ENCODE data around the gene EDC4. TPM values are rescaled to one million over a fixed set of nuclear protein-coding genes. Genes with fewer than 3 reads are reported as not detected.

Gene EDC4
- polyA plus RNA-seq, 1 donor = 59.7 TPM

DNA sequence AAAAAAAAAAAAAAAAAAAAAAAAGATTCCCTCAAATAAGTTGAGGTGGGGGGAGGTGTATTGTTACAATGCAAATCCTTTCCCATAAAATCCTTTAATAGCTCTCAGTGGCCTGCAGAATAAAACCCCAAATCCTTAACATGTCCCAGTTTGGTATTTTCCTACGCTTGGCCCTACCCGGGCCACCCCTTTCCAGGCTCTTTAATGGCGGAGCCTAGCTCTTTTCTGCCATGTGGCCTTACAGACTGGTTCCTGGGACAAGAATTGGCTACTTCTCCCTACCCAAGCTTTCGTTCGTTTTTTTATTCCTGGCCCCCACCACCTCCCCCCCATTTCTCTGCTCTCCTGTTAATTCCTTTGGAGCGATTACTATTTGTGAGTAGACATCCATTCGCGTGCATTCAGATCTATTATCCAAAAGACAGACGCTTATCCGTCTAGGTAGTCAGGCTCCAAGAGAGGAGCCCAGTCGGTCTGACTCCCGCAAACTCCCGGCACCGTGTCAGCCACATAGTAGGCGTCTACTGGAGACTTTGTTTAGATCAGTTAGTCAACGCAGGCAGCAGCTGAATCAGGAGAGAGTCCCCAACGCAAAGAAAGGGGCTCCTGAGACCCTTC is 31.5 kb upstream of the EDC4 start:
- Histone ChIP-seq H3K9me3 (ENCODE audit: control insufficient read depth, low read depth, low read length) (no peaks in the 10 kb centered on the region), H3K27me3 (ENCODE audit: control insufficient read depth, insufficient read depth, low read length) (no peaks in the 10 kb centered on the region), H3K36me3 (ENCODE audit: control insufficient read depth, insufficient read depth, low read length) (peaks cover 7% of the 10 kb centered on the region), H3K4me1 (ENCODE audit: control insufficient read depth, insufficient read depth, low read length) (peaks cover 30% of the 10 kb centered on the region), H3K4me3 (ENCODE audit: low read length) (peak overlapping the region; percentile 99), H3K27ac (ENCODE audit: low read length) (peak overlapping the region; percentile 100)
- no peak for DNase-seq
- WGBS (ENCODE audit: insufficient coverage, low lambda C conversion rate) = 82% methylated on average over 2 of the region's 17 CpGs

DNA sequence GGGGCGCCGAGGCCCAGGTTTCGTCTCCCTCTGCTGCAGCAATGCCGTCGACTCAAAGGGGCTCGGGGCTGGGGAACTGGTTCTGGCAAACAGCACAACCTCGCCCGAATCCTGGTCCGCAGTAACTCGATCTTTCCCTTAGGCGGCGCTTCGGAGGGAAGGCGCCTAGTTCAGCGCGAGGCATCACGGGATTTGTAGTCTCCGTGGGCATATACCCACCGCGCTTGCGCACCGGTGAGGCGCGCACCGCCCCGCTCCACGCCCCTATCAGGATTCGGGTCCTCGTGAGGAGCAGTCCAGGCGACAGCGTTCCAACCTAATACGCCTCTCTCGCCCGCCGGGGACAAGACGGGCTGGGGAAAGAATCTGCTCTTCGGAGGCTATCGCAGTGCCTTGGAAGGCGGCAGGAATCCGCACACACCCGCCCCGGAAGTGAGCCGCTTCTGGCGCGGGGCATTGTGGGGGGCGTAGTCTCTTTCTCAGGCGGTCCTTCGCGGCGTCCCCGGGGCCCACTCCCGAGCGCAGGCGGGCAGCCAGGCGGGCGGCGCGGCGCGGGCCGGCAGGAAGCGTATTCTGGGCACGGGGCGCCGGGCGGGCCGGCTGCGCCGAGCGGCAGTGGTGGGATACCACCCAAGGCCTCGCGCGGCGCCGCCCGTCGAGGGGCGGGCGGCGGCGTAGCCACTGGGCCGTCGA is 30.9 kb upstream of the EDC4 start, which contains the start of gene THAP11:
Gene THAP11 (plus strand): TSS at position 505 of the 693 bp plus-strand sequence. CDS start 235 bp downstream, outside the sequence.
- Histone ChIP-seq H3K36me3 (ENCODE audit: control insufficient read depth, insufficient read depth, low read length) (peaks cover 7% of the 10 kb centered on the region), H3K27ac (ENCODE audit: low read length) (peak within 1 kb of the TSS; percentile 100), H3K27me3 (ENCODE audit: control insufficient read depth, insufficient read depth, low read length) (no peaks in the 10 kb centered on the region), H3K9me3 (ENCODE audit: control insufficient read depth, low read depth, low read length) (no peaks in the 10 kb centered on the region), H3K4me3 (ENCODE audit: low read length) (peak within 1 kb of the TSS; percentile 99), H3K4me1 (ENCODE audit: control insufficient read depth, insufficient read depth, low read length) (peaks cover 30% of the 10 kb centered on the region)
- no CpG with 5 or more reads among the region's 83 CpGs for WGBS (ENCODE audit: insufficient coverage, low lambda C conversion rate)
- peak; percentile 94 to 95 for DNase-seq

GRCh38 chr16:67842509-67843342 is 30.1 kb upstream of the EDC4 start:
- DNase-seq = peak in 1 of 2 donors; percentile 72
- Histone ChIP-seq H3K9me3 (ENCODE audit: control insufficient read depth, low read depth, low read length) (no peaks in the 10 kb centered on the region), H3K27ac (ENCODE audit: low read length) (peak overlapping the region; percentile 30), H3K27me3 (ENCODE audit: control insufficient read depth, insufficient read depth, low read length) (no peaks in the 10 kb centered on the region), H3K4me3 (ENCODE audit: low read length) (peak overlapping the region; percentile 72), H3K4me1 (ENCODE audit: control insufficient read depth, insufficient read depth, low read length) (peaks cover 31% of the 10 kb centered on the region), H3K36me3 (ENCODE audit: control insufficient read depth, insufficient read depth, low read length) (peaks cover 7% of the 10 kb centered on the region)
- no CpG with 5 or more reads among the region's 67 CpGs for WGBS (ENCODE audit: insufficient coverage, low lambda C conversion rate)

GRCh38 chr16:67843343-67843765 is 29.5 kb upstream of the EDC4 start:
- Histone ChIP-seq H3K9me3 (ENCODE audit: control insufficient read depth, low read depth, low read length) (no peaks in the 10 kb centered on the region), H3K36me3 (ENCODE audit: control insufficient read depth, insufficient read depth, low read length) (peaks cover 7% of the 10 kb centered on the region), H3K27ac (ENCODE audit: low read length) (peak overlapping the region; percentile 30), H3K4me3 (ENCODE audit: low read length) (peak overlapping the region; percentile 72), H3K4me1 (ENCODE audit: control insufficient read depth, insufficient read depth, low read length) (peaks cover 37% of the 10 kb centered on the region), H3K27me3 (ENCODE audit: control insufficient read depth, insufficient read depth, low read length) (no peaks in the 10 kb centered on the region)
- DNase-seq = peak in 1 of 2 donors; percentile 36
- no CpG with 5 or more reads among the region's 11 CpGs for WGBS (ENCODE audit: insufficient coverage, low lambda C conversion rate)

DNA sequence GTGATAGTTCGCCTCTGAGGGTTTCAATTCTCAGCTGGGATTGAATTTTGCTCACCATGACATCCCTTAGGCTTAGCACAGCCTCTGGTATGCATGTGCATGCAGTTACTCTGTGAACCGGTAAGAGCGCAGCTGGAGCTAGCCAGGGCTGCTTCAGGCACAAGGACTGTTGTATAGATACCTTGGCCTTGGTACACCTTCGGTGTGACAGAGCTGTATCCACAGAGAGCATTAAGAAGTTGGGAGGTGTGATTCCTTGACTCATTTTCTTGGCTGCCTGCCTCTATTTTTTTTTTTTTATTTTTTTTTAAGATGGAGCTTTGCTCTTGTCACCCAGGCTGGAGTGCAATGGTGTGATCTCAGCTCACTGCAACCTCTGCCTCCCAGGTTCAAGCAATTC is 28.4 kb upstream of the EDC4 start:
- H3K4me1 ChIP-seq (ENCODE audit: control insufficient read depth, insufficient read depth, low read length) = peaks cover 38% of the 10 kb centered on the region
- WGBS (ENCODE audit: insufficient coverage, low lambda C conversion rate) = no CpG with 5 or more reads among the region's 4 CpGs
- DNase-seq = no peak
- H3K27ac ChIP-seq (ENCODE audit: low read length) = no peak overlapping the region
- H3K9me3 ChIP-seq (ENCODE audit: control insufficient read depth, low read depth, low read length) = no peaks in the 10 kb centered on the region
- peaks cover 11% of the 10 kb centered on the region for H3K36me3 ChIP-seq (ENCODE audit: control insufficient read depth, insufficient read depth, low read length)
- no peaks in the 10 kb centered on the region for H3K27me3 ChIP-seq (ENCODE audit: control insufficient read depth, insufficient read depth, low read length)
- peak overlapping the region; percentile 72 for H3K4me3 ChIP-seq (ENCODE audit: low read length)

GRCh38 chr16:67845291-67846062 is 27.4 kb upstream of the EDC4 start:
- H3K27me3 ChIP-seq (ENCODE audit: control insufficient read depth, insufficient read depth, low read length) = no peaks in the 10 kb centered on the region
- peak overlapping the region; percentile 98 for H3K4me3 ChIP-seq (ENCODE audit: low read length)
- no CpG with 5 or more reads among the region's 5 CpGs for WGBS (ENCODE audit: insufficient coverage, low lambda C conversion rate)
- no peak for DNase-seq
- peaks cover 38% of the 10 kb centered on the region for H3K4me1 ChIP-seq (ENCODE audit: control insufficient read depth, insufficient read depth, low read length)
- H3K9me3 ChIP-seq (ENCODE audit: control insufficient read depth, low read depth, low read length) = no peaks in the 10 kb centered on the region
- peak overlapping the region; percentile 100 for H3K27ac ChIP-seq (ENCODE audit: low read length)
- H3K36me3 ChIP-seq (ENCODE audit: control insufficient read depth, insufficient read depth, low read length) = peaks cover 16% of the 10 kb centered on the region

DNA sequence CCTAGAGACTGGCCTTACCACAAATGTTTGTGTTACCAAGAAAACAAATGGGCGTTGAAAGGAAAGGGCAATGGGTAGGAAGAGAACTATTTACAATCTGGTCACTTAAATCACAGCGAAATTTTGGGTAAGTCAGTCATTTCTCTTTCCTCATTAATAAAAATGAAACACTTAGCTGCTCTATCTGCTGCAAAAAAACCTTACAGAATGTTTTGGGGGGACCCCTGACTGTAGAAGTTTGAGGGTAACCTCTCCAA is 26.9 kb upstream of the EDC4 start:
- Histone ChIP-seq H3K9me3 (ENCODE audit: control insufficient read depth, low read depth, low read length) (no peaks in the 10 kb centered on the region), H3K4me1 (ENCODE audit: control insufficient read depth, insufficient read depth, low read length) (peaks cover 38% of the 10 kb centered on the region), H3K27ac (ENCODE audit: low read length) (peak overlapping the region; percentile 100), H3K27me3 (ENCODE audit: control insufficient read depth, insufficient read depth, low read length) (no peaks in the 10 kb centered on the region), H3K36me3 (ENCODE audit: control insufficient read depth, insufficient read depth, low read length) (peaks cover 17% of the 10 kb centered on the region), H3K4me3 (ENCODE audit: low read length) (peak overlapping the region; percentile 98)
- no CpG with 5 or more reads among the region's 2 CpGs for WGBS (ENCODE audit: insufficient coverage, low lambda C conversion rate)
- peak in 1 of 2 donors; percentile 27 for DNase-seq

- Histone ChIP-seq H3K27me3 (ENCODE audit: control insufficient read depth, insufficient read depth, low read length) (no peaks in the 10 kb centered on the region), H3K9me3 (ENCODE audit: control insufficient read depth, low read depth, low read length) (no peaks in the 10 kb centered on the region), H3K4me1 (ENCODE audit: control insufficient read depth, insufficient read depth, low read length) (peaks cover 37% of the 10 kb centered on the region), H3K27ac (ENCODE audit: low read length) (peak within 1 kb of the TSS; percentile 100), H3K4me3 (ENCODE audit: low read length) (peak within 1 kb of the TSS; percentile 98), H3K36me3 (ENCODE audit: control insufficient read depth, insufficient read depth, low read length) (peaks cover 17% of the 10 kb centered on the region)
- peak; percentile 96 to 98 for DNase-seq
- whole genome bisulfite sequencing (ENCODE audit: insufficient coverage, low lambda C conversion rate) = no CpG with 5 or more reads among the region's 57 CpGs
These were observed 26.4 kb upstream of the EDC4 start, which contains the start of gene NUTF2 for GRCh38 chr16:67846320-67847063. TSS of gene NUTF2 (plus strand) at chr16:67846933. CDS start at chr16:67865131, 18,198 bp downstream.

DNA sequence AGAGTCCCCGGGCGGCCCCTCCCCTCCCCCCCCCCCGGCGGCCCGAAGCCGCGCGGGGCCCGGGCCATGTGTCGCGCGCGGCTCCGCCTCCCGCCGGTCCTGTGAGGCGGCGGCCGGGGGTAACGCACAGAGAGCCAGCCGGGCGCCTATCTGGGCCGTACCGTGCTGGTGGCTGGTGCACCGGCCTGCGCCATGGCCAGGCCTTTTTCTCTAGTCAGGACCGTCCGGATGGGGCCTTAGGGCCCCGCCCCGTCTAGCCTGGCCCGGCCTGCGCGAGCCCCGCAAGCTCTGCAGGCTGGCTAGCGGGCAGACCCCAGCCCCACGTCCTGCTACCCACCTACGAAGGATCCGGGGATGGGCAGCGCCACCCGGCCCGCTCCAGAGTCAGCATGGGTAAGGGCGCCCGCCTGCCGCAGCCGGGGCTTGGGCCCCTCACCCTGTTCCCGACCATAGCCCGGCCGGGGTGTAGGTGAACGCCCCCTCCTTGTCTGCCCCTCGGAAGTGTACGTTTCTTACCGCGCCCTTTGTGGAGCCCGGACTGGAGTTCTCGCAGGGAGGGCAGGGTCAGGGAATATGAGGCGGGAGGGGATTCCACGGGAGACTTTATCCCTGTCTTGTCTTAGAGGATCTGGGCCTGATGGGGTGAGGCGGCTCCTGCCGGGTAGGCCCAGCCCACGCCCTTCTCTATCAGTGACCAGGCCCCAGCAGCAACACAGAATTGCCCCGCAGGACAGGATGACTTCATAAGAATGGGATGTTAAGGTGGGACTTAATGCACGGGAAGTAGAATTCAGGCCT is 25.6 kb upstream of the EDC4 start, which contains the start of gene CENPT:
Gene CENPT (minus strand): TSS at position 630 of the 798 bp plus-strand sequence. CDS start 13,834 bp downstream, outside the sequence.
- H3K9me3 ChIP-seq (ENCODE audit: control insufficient read depth, low read depth, low read length) = no peaks in the 10 kb centered on the region
- H3K4me3 ChIP-seq (ENCODE audit: low read length) = peak within 1 kb of the TSS; percentile 98
- H3K36me3 ChIP-seq (ENCODE audit: control insufficient read depth, insufficient read depth, low read length) = peaks cover 21% of the 10 kb centered on the region
- no peaks in the 10 kb centered on the region for H3K27me3 ChIP-seq (ENCODE audit: control insufficient read depth, insufficient read depth, low read length)
- H3K4me1 ChIP-seq (ENCODE audit: control insufficient read depth, insufficient read depth, low read length) = peaks cover 35% of the 10 kb centered on the region
- DNase-seq = peak; percentile 85 to 93
- peak within 1 kb of the TSS; percentile 100 for H3K27ac ChIP-seq (ENCODE audit: low read length)
- WGBS (ENCODE audit: insufficient coverage, low lambda C conversion rate) = no CpG with 5 or more reads among the region's 62 CpGs
